ENCODE measurements around the gene PSMC3. TPM values are rescaled to one million over a fixed set of nuclear protein-coding genes. Genes with fewer than 3 reads are reported as not detected.

Gene PSMC3
- total and polyA plus RNA-seq, 9 of the 15 experiments (the other 6 are each of a cell fraction or from before 2014, with no cell fraction given) = 44.3 to 324 (median 240) TPM

GRCh38 chr11:47376525-47377371, 49.5 kb downstream of the PSMC3 start (continued):
- TF ChIP-seq BRCA1 (IDR thresholded peaks at IDR 0.05) (no peak), BRCA1 (CRISPR knock-in tag; IDR thresholded peaks at IDR 0.05) (no peak), L3MBTL2 (IDR thresholded peaks at IDR 0.05) (no peak), ZNF77 (CRISPR knock-in tag; IDR thresholded peaks at IDR 0.05) (no peak), JUND (IDR thresholded peaks at IDR 0.05; ENCODE audit: borderline replicate concordance, low read depth, low read length) (peak; percentile 47), JUND (tag; IDR thresholded peaks at IDR 0.05; ENCODE audit: borderline replicate concordance, low read depth, low read length) (no peak; the same call in 2 of the 3 replicates), PRPF4 (IDR thresholded peaks at IDR 0.05; ENCODE audit: insufficient read depth, low read depth, low read length, poor library complexity, severe bottlenecking) (no peak), ZNF511 (CRISPR knock-in tag; IDR thresholded peaks at IDR 0.05) (no peak), RAD21 (CRISPR knock-in tag; conservative IDR thresholded peaks at IDR 0.05 in 1 of 2, IDR thresholded peaks at IDR 0.05 in 1 of 2) (peak in 1 of 2 experiments; percentile 9; a peak in 1 of 4 replicates), ZNF76 (CRISPR knock-in tag; IDR thresholded peaks at IDR 0.05; ENCODE audit: borderline replicate concordance) (no peak), ZBTB17 (CRISPR knock-in tag; IDR thresholded peaks at IDR 0.05) (no peak), XRCC5 (IDR thresholded peaks at IDR 0.05; ENCODE audit: low read depth, low read length) (no peak), ZNF347 (CRISPR knock-in tag; IDR thresholded peaks at IDR 0.05; ENCODE audit: low read depth) (no peak), ZSCAN29 (IDR thresholded peaks at IDR 0.05) (no peak), PRDM10 (IDR thresholded peaks at IDR 0.05; ENCODE audit: partially characterized antibody) (no peak), ZNF197 (CRISPR knock-in tag; IDR thresholded peaks at IDR 0.05; ENCODE audit: low read depth) (no peak), GTF2F1 (IDR thresholded peaks at IDR 0.05; ENCODE audit: low read depth, low read length) (no peak), ZBTB5 (IDR thresholded peaks at IDR 0.05) (no peak), CTBP1 (IDR thresholded peaks at IDR 0.05; ENCODE audit: borderline replicate concordance) (peak; percentile 58; the same call in 1 of the 2 replicates)
- TF ChIP-seq, protein P1, sequence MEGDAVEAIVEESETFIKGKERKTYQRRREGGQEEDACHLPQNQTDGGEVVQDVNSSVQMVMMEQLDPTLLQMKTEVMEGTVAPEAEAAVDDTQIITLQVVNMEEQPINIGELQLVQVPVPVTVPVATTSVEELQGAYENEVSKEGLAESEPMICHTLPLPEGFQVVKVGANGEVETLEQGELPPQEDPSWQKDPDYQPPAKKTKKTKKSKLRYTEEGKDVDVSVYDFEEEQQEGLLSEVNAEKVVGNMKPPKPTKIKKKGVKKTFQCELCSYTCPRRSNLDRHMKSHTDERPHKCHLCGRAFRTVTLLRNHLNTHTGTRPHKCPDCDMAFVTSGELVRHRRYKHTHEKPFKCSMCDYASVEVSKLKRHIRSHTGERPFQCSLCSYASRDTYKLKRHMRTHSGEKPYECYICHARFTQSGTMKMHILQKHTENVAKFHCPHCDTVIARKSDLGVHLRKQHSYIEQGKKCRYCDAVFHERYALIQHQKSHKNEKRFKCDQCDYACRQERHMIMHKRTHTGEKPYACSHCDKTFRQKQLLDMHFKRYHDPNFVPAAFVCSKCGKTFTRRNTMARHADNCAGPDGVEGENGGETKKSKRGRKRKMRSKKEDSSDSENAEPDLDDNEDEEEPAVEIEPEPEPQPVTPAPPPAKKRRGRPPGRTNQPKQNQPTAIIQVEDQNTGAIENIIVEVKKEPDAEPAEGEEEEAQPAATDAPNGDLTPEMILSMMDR (IDR thresholded peaks at IDR 0.05 in 2 of 3, conservative IDR thresholded peaks at IDR 0.05 in 1 of 3; ENCODE audit: insufficient read depth in 2 of 3, low read depth in 1 of 3, low read length in 3 of 3) = peak in 2 of 3 experiments; percentile 20 to 27; a peak in 2 of 6 replicates
